ENCODE measurements around the gene SDC3. TPM values are rescaled to one million over a fixed set of nuclear protein-coding genes. Genes with fewer than 3 reads are reported as not detected.

The SDC3 gene
- total and polyA plus RNA-seq, 12 donors, result 13.1 to 57.7 (median 21.7) TPM

DNA sequence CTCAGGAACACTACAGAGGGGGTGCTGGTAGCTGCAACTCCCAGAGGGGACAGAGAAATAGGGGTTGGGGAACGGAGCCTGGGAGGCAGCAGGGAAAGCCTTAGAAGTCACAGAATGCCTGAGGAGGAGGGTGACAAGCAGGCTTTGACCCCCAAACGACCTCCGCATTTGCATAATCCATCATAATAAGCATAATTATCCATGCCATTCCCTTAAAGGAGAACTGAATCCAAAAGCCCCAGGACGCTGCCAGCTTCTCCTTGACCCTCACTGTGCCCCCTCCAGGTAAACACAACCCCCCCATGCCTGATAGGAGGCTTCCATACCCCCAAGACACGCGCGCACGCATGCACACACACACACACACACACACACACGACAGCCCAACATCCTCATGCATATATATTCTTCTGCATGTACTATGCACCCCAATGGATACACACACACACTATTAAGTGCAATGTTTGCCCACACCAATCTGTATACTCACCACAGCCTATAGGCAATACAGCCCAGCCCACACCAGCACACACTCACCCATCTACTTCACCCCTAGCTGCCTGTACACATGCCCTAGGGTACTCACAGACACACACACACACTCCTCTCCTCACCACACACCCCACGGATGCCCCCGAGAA, 27.8 kb downstream of the SDC3 start:
- peaks cover 0 to 12% (median 0%) of the 10 kb centered on the region in 9 donors for H3K36me3 ChIP-seq
- H3K27ac ChIP-seq, result no peak overlapping the region
- no peaks in the 10 kb centered on the region for H3K27me3 ChIP-seq
- TF ChIP-seq, protein P1, sequence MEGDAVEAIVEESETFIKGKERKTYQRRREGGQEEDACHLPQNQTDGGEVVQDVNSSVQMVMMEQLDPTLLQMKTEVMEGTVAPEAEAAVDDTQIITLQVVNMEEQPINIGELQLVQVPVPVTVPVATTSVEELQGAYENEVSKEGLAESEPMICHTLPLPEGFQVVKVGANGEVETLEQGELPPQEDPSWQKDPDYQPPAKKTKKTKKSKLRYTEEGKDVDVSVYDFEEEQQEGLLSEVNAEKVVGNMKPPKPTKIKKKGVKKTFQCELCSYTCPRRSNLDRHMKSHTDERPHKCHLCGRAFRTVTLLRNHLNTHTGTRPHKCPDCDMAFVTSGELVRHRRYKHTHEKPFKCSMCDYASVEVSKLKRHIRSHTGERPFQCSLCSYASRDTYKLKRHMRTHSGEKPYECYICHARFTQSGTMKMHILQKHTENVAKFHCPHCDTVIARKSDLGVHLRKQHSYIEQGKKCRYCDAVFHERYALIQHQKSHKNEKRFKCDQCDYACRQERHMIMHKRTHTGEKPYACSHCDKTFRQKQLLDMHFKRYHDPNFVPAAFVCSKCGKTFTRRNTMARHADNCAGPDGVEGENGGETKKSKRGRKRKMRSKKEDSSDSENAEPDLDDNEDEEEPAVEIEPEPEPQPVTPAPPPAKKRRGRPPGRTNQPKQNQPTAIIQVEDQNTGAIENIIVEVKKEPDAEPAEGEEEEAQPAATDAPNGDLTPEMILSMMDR (IDR thresholded peaks at IDR 0.05), result no peak
- intact Hi-C loops (cut with DNase I), result no loop called here
- peaks cover 7 to 62% (median 32%) of the 10 kb centered on the region in 9 donors for H3K4me1 ChIP-seq
- WGBS, 2 donors, result 83% methylated on average over 11 of the region's 11 CpGs
- ATAC-seq (no peak), DNase-seq (no peak)
- no peak overlapping the region for H3K4me3 ChIP-seq
- no peaks in the 10 kb centered on the region for H3K9me3 ChIP-seq

DNA sequence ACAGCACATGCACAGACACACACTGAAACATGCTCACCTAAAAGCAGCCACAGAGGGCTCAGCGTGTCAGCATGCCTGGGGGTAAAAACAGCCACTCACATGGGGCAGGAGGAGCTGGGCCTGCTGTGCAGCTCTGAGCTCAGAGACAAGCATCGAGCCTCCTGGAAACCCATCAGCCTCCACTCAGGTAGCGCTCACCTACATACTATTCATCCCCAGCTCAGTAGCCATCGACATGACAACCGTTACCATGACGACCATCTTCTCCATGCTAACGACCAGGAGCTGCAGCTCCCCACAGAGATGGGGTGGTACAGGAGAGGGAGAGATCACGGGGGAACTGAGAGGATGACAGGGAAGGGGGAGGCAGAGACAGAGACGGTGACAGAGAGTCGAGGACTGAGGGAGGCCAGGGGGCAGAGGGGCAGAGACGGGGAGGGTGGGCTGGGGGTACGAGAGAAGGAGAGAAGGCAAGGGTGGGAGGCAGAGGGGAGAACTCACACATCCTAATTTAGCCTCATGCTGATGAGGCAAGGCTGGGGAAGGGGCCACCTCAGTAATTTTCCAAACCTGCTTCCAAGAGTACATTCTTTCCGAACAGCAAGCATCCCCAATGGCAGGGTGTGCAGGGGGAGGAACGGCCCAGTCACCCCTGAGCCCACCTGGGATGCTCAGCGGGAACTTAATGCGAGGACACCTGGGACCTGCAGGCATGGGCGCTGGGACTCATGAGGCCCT, 28.4 kb downstream of the SDC3 start:
- Histone ChIP-seq H3K9me3 (no peaks in the 10 kb centered on the region), H3K27ac (no peak overlapping the region), H3K27me3 (no peaks in the 10 kb centered on the region), H3K4me3 (no peak overlapping the region), H3K4me1 (peaks cover 7 to 55% (median 32%) of the 10 kb centered on the region in 9 donors), H3K36me3 (peaks cover 0 to 15% (median 0%) of the 10 kb centered on the region in 9 donors)
- intact Hi-C loops (cut with DNase I), result no loop called here
- ATAC-seq (no peak), DNase-seq (no peak)
- WGBS, 2 donors, result 72 to 76% methylated on average over 17 of the region's 17 CpGs
- TF ChIP-seq, protein P1 (IDR thresholded peaks at IDR 0.05), result no peak

DNA sequence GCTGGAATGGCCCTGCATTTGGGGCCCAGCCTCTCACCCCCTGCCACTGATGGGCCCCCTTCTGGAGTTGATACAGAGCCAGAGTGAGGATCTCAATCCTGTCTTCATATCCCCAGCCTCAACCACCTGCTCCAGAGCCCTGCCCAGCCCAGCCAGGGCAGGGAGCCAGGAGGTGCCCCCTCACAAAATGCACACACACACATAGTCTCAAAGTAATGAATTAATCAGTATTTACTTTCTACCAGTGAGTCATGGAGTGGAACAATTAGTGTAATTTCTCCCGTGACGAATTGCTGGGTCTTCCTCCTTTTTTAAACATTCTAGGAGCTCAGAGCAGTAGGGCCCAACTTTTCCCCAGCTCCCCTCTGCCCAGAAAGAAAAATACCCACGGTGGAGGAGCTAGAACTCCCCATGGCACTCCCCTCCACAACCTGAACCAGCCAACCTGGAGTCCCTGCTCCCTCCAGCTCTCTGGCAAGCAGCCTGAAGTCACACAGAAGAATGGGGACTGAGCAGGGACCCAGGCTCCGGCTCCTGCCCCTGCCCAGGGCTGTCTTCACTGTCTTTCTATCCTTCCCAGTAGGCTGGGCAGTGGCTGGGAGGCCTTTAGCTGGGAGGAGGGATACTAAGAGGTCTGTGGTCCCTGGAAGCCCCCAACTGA, 29.3 kb downstream of the SDC3 start:
- no peak for ATAC-seq
- TF ChIP-seq, protein P1 (IDR thresholded peaks at IDR 0.05), result no peak
- no peaks in the 10 kb centered on the region for H3K9me3 ChIP-seq
- H3K27ac ChIP-seq, result peak overlapping the region in 2 of 10 donors; percentile 14 to 22
- H3K4me1 ChIP-seq, result peaks cover 7 to 53% (median 32%) of the 10 kb centered on the region in 9 donors
- intact Hi-C loops (cut with DNase I), result no loop called here
- H3K36me3 ChIP-seq, result peaks cover 0 to 24% (median 2%) of the 10 kb centered on the region in 9 donors
- DNase-seq, result no peak
- no peaks in the 10 kb centered on the region for H3K27me3 ChIP-seq
- no peak overlapping the region for H3K4me3 ChIP-seq
- 69 to 70% methylated on average over 4 of the region's 4 CpGs for WGBS, 2 donors

DNA sequence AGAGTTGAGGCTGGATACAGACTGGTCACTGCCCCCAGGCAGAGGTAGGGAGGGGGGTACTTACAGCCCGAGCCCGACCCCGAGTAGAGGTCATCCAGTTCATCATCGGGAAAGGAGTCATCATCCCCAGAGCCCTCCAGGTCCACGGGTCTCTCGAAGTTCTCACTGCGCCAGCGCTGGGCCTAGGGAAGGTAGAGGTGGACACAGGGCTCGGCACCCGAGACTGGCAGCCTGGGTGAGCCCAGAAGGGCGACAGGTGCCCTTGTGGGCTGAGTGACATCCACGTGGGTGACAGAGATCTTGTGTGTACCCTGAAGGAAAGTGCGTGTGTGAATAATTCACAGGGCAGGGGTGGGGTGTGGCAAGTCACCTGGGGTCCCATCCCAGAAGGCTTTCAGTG, 30.0 kb downstream of the SDC3 start:
- peak overlapping the region in 3 of 10 donors; percentile 22 to 58 (median 33) for H3K27ac ChIP-seq
- intact Hi-C loops (cut with DNase I), result no loop called here
- peaks cover 0 to 6% (median 0%) of the 10 kb centered on the region in 11 donors for H3K9me3 ChIP-seq
- WGBS, 2 donors, result 85 to 90% methylated on average over 13 of the region's 13 CpGs
- ATAC-seq, result no peak
- no peaks in the 10 kb centered on the region for H3K27me3 ChIP-seq
- TF ChIP-seq, protein P1 (IDR thresholded peaks at IDR 0.05), result no peak
- H3K36me3 ChIP-seq, result peaks cover 0 to 31% (median 9%) of the 10 kb centered on the region in 9 donors
- no peak for DNase-seq
- no peak overlapping the region for H3K4me3 ChIP-seq
- peaks cover 7 to 50% (median 32%) of the 10 kb centered on the region in 9 donors for H3K4me1 ChIP-seq
